ENCODE data around the gene ROS1.

GRCh38 chr6:117387454-117387974, 38.2 kb downstream of the ROS1 start:
- TF ChIP-seq CTCF (IDR thresholded peaks at IDR 0.05): no peak
- no peak for TF ChIP-seq POLR2AphosphoS5 (IDR thresholded peaks at IDR 0.05)
- TF ChIP-seq POLR2A (IDR thresholded peaks at IDR 0.05): no peak
